NCI-H2227 treated with DMSO at 0.1 percent for 48 hours (cell line): ENCODE results near the gene TRMT10C.
"Not testable (repeated sequence)": the region's sequence is repeated elsewhere in the genome, so short reads cannot be mapped to it uniquely, and the experiment has no call there.

Experiments
- DNase-seq: peaks from one replicate; lab custom pipeline; 2025; lab: John Stamatoyannopoulos, UW

The TRMT10C gene

DNA sequence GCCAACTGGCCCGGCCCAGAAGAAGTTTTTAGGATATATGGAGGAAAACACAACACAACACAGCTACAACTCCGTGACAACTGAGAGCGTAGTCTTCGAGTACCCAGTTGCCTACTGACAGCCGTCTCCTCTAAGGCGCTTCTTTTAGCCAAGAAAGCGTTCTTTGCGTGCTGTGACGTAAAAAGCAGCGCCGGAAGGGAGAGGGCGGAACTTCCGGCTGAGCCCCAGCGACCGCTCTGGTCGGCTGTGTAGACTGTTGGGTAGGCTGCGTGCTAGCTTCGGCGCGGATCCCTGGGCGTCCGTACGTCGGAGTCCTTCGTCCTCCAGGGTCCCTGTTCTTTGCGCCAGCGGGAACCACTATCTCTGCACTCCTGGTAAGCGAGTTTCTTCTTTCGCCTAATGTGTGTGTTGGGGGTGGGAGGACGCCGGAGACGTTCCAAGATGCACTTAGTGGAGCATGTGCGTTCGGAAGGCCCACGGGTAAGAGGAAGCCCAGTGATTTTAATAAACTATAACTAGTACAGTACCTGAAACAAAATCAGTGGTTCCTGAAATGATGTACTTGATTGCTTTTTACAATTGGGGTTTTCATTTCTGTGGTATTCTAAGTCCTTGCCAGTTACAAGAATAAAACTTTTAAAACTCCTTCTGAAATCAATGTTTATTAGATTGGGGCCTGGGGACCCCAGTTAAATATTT lies at the start of gene TRMT10C:
TSS of gene TRMT10C (plus strand) at position 239 of the 699 bp plus-strand sequence. CDS start 2,914 bp downstream, outside the sequence.
- DNase-seq: peak; percentile 83

DNA sequence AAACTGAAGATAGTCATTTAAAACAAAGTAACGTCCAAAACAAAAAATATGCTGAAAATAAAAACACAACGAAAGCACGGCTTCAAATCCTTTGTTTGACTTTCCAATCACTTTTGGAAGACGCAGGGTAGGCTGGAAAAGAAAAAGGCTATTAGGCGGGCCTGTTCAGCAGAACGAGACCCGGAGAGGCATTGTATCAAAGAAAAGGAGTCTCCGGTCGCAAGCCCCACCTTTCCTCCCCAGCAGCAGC lies 49.3 kb upstream of the TRMT10C start:
- DNase-seq: no peak

- peak; percentile 77 for DNase-seq
Measured at GRCh38 chr3:101512646-101513418, 48.8 kb upstream of the TRMT10C start, which contains the start of gene SENP7. TSS of gene SENP7 (minus strand) at chr3:101513212. CDS start at chr3:101513130, 82 bp downstream.

DNA sequence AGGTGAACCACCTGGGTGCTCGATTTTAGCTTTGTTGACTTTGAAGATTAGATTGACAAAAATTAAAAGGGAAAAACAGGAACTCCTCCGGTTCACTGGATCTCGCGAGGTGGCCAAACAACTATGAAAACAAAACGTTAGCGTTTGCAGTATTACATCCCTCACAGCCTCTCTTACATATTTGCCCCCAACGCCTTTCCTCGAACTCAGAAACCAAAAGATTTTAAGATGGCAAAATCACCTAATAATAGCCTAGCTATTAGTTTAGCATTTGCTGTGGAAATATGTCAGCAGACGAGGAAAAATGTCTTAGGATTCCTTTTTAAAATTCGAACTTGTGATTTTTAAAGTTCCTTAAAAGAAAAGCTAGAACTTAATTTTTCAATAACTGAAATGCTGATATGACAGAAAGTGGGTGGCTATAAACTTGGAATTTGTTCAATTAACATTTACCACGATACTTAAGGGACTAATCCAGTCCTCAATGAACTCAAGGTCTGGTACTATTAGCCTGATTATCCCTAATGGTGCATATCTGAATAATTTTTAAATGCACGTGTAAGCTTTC lies 48.2 kb upstream of the TRMT10C start:
- DNase-seq: no peak

DNA sequence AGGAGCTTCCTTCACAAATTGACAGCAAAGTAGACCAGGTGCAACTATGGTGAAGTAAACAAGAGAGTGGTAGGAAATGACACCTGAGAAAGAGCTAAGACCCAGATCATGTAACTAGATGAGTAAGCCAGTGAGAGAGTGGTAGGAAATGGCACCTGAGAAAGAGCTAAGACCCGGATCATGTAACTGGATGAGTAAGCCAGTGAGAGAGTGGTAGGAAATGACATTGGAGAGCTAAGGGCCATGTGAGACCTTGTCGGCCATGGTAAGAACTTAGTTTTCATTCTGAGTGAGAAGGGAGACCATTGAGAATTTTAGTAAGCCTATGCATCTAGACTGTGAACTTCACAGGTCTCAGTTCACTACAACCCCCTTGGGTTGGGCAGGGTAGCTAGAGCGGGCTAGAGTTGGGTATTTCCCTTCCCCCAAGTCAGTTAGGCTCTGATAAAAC lies 43.2 kb upstream of the TRMT10C start:
- no peak for DNase-seq

- DNase-seq: no peak
Measured at GRCh38 chr3:101519685-101520365, 41.8 kb upstream of the TRMT10C start.

GRCh38 chr3:101521211-101521701 lies 40.4 kb upstream of the TRMT10C start:
- no peak for DNase-seq

GRCh38 chr3:101527441-101527840 lies 34.2 kb upstream of the TRMT10C start:
- no peak for DNase-seq

DNA sequence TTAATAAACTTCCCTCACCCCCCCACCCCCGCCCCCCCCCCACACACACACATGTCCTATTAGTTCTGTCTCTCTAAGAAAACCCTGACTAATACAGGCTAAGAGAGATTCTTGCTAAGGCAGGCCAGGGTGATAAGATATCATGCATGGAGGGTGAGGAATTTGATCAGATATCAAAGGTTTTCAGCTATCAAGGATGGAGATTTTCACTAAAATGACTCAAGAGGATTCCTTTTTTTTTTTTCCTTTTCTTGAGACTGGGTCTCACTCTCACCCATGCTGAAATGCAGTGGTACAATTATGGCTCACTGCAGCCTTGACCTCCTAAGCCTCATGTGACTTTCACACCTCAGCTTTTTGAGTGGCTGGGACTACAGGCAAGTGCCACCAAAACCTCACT lies 33.8 kb upstream of the TRMT10C start:
- DNase-seq: no peak

- no peak for DNase-seq
Measured at GRCh38 chr3:101529816-101530685, 31.6 kb upstream of the TRMT10C start.

DNA sequence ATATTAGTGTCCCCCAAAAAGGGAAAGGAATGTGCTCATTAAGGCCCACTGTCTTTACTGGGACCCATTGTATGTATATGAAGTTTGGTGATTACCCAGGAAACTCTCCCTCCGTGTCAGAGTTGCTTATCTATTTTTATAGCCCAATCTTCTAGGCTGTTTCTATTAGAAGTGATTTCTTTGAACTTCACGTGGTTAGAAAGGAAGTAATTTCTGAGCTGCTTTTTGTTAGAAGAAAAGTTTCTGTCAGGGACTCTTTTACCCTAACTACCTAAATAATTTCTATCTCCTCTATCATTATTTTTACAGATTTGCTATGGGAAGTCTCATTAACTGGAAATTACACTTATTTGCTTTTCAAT lies 31.0 kb upstream of the TRMT10C start:
- DNase-seq: no peak

- no peak for DNase-seq
Measured at GRCh38 chr3:101531473-101532086, 30.1 kb upstream of the TRMT10C start.

DNA sequence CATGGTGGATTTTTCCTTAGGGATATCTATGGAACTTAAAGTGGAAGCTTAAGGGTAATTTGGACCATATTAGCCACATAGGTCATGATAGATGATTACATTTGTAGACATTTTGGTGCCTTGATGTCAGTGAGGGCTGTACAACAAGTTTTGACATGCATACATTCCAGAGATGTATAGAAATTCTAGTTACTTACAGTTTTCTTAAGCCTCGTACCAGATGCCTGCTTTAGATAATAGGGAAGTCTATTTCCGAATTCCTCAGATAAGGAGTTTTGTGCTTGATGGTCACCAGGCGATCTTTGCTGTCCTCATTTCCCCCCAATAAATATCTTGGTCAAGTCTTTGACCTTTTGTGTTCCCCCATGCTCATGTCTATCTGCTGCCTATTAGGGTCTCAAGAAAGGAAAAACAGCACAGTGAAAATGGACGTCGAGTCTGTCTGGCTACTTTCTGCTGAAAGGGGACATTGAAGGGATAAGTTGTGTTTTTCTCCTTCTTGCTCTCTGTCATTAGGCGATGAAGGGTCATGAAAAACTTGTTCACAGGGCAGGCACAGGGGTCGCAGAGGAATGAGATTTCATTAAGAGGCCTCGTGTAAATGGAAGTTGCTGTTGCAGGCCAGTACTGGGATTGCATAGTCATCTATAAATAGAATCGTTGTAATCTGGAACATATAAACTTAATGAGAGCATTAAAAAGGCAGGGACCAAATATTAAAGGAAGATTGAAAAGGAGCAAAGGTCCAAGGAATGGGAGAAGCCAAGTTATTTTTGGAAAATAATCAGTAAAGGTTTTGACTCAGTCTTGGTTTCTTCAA lies 28.7 kb upstream of the TRMT10C start:
- DNase-seq: no peak

DNA sequence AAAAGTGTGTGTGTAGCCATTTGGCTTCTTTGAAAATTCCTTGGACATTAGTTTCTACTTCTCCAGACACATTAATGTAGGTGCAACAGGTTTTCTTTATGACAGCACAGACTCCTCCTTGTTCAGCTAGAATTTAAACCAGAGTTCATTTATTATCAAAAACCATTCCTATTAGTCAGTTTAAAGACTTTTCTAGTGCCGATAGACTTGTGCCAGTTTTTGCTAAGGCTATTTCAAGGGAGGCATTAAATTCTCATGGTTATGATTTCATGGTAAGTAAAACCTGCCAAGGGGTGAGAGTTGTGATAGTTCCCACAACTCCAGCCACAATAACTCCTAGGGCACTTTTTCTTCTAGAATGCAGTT lies 28.1 kb upstream of the TRMT10C start:
- no peak for DNase-seq

DNA sequence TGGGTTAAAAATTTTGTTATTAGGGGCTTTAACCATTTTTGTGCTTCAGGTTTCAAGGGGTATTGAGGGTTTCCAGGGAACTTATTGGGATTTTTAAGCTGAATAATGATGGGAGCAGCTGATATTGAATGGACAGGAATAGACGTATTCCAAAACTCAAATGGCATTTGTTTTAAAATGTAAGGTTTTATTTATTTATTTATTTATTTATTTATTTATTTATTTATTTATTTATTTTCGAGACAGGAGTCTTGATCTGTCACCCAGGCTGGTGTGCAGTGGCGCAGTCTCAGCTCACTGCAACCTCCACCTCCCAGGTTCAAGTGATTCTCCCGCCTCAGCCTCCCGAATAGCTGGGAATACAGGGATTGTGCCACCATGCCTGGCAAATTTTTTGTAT lies 26.4 kb upstream of the TRMT10C start:
- DNase-seq: no peak

DNA sequence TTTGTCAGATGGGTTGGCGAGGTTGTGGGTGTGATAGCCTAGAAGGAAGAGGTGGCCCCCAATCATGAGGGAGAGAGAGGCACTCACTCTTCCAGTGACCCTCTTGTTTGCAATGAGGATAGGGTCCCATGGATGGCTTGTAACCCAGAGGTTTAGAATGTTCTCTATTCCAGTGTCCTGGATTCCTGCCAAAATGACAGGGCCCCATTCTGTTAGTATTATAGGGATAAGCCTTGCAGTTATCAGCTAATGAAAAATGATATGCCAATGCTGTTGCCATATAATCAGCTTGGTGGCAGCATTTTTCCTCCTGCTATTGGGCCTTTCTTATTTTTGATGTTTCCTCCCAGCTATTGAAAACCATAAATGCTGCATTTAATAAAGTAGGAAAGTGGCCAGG lies 25.4 kb upstream of the TRMT10C start:
- DNase-seq: no peak

DNA sequence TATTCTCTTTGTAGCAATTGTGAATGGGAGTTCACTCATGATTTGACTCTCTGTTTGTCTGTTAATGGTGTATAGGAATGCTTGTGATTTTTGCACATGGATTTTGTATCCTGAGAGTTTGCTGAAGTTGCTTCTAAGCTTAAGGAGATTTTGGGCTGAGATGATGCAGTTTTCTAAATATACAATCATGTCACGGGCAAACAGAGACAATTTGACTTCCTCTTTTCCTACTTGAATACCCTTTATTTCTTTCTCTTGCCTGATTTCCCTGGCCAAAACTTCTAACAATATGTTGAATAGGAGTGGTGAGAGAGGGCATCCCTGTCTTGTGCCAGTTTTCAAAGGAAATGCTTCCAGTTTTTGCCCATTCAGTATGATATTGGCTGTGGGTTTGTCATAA lies 24.7 kb upstream of the TRMT10C start:
- DNase-seq: not testable (repeated sequence)

- DNase-seq: no peak
Measured at GRCh38 chr3:101542957-101543356, 18.7 kb upstream of the TRMT10C start.

GRCh38 chr3:101544161-101544850 lies 17.4 kb upstream of the TRMT10C start:
- no peak for DNase-seq
